ENCODE measurements around the gene RELCH.

RELCH gene

DNA sequence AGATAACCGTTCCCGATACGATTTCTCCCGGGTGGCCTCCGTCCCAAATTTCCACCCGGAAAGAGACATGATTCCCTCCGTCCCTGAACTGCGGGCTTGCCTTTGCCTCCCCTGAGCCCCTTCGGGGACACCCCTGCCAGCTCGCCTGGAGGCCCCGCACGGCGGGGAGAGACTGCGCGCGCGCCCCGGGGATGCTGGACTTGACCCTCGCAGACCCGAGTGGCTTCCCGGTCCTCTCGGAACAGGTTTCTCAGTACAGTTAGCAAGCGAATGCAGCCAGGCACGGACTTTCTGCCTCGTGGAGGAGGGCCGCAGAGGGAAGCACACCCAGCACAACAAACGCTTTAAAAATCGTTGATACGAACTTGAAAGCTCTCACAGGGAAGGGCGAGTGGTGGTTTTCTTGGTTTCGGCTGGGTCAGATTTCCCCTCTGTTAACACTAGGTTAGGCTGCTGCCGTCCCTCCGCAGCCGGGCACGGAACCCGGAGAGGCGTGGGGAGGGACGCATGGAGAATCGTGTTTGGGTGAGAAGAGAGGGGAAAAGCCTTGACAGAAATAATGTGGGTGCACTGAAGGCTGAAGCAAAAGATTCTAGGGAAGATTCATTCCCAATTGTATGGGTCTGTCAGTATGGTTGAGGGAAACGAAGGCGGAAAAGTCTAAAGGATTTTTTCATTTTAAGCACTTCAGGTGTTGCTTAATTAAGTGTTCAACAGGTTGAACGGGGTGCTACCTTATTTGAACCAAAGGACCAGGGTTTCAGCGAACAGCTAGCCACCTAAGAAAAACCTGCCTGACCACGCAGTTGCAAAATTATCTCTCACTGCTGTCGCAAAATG lies 139.0 kb downstream of the RELCH start:
- no peak for FAIRE-seq

GRCh38 chr18:62326646-62327348 lies 139.7 kb downstream of the RELCH start:
- no peak for FAIRE-seq

DNA sequence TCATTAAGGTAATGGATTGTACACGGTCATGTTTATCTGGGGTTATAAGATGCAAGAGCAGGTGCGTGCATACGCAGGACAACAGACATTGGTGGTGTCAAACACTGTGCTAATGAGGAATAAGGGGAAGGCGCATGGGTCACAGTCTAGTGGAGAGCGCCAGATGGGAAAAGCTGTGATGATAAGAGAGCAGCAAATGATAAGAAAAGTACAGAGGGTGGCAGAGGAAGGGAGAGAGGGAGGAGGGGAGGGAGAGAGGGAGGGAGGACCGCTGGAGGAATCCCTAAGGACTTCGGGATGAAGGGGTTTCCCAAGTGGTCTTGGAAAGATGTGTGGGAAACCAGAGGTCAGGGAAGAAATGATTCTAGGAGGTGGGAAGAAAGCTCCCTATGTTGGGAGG lies 140.9 kb downstream of the RELCH start:
- no peak for FAIRE-seq

GRCh38 chr18:62328586-62329525 lies 141.8 kb downstream of the RELCH start:
- FAIRE-seq, result no peak

- FAIRE-seq, result no peak
Measured at GRCh38 chr18:62329691-62330454, 142.8 kb downstream of the RELCH start.

GRCh38 chr18:62330650-62331049 lies 143.6 kb downstream of the RELCH start:
- no peak for FAIRE-seq

DNA sequence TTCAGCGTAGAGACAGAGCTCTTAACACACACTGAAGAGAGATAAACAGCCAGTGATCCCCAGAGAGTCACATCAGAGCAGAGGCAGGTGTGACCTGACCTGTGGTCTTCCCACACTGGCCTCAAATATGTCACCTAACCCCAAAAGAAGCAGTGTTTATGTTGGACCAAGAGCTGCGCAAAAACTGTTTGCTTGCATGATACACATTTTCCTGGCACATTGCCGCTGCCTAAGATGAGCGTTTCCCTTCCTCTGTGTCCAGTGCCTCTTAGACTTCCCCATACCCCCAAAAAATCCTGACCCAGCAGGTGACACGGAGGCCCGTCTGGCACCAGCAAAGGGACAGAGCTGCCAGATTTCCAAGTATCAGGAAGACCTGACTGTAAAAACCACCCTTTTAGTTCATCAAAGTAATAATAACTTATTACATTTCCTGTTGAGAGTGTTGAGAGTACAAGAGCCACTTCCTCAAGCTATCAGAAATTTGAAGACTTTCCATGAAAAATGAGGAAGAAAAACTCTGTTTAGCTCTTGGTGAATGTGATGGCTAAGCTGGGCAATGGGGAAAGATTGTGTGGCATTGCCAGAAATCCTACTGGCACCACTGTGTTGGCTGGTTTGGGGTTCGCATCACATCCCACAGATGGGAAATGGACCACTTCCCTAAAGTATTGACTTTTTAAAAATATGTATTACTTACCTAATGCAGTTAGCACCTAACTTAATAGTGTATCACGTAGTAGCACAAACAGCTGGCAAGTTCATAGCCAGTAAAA lies 144.7 kb downstream of the RELCH start:
- FAIRE-seq, result no peak

DNA sequence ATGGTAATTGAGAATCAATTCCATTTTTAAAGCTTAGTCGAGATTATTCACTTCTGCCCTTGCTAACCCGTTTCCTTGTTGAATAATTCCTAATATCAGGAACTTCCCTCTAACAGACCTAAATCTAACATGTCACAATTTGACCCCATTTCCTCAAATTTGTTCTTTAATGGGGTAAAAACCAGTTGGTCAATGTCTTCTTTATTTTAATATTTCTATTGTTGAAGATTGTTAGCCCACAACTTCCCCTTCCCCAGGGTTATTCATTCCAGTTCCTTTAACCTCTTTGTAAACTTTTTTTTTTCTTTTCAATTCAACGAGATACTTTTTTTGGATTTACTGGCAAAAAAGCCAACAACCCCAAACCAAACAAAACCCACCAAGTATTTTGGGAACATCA lies 145.4 kb downstream of the RELCH start:
- FAIRE-seq, result no peak

DNA sequence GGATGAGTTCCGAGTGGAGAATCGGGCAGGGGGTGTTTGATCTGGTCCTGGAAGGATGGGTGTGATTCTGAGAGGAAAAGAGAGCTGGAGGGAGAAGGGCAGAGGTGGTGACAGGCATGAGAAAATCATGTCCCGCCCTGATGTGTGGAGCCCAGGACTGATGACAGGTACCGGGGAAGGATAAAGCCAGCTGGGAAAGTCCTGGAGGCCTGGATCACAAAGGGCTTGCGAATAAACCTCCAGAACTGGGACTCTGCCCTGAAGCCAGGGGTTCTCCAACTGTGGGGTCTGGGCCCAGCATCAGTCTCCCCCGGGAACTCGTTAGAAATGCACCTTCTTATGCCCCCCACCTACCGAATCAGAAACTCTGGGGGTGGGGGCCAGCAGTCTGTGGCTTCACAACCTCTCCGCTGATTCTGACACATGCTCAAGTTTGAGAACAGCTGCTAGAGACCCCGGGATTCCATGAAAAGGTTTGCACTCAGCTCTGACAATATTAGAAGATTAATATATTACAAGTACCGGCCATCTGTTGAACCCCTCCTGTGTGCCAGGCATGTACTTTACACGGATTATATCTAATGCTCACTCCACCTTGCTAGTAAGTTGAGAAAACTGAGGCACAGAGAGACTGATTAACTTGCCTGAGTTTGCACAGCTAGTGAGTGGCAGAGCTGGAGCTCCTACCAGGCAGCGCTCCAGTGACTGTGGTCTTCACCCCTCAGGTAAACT lies 146.1 kb downstream of the RELCH start:
- no peak for FAIRE-seq

DNA sequence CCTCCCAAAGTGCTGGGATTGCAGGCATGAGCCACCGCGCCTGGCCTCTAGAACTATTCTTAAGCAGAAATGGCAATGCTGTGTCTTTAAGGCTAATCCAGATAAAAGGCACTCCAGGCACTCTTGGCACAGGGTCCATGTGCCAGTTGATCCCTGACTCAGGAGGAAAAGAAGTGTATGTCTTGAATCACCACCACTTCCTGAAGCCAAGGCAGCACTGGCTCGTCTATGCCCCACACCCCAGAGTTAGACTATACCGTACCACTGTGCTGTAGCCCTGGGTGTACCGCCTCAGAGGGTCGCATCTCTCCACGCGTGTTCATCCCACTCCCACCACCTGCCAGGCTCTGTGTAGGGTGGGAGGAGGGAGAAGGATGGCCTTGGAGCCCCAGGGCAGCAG lies 147.1 kb downstream of the RELCH start:
- no peak for FAIRE-seq

DNA sequence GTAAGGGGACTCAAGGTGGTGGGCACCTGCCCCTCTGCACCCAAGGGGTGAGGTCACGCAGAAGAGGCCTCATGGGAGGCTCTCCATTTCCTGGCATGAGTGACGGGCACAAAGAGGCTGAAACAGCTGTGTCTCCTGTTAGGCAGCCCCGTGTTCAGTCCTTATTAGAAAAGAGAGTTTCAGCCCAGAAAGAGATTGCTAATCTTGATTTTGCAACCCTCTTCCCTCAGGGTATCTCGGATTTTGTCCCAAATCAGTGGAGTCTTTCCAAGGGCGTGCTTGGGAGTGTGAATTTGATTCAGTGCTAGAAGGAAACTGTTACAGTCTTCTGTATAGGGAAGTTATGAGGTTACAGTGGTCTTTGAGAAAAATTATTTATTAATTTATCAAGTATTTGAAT lies 148.4 kb downstream of the RELCH start:
- FAIRE-seq, result no peak

GRCh38 chr18:62336618-62337017 lies 149.6 kb downstream of the RELCH start:
- no peak for FAIRE-seq

DNA sequence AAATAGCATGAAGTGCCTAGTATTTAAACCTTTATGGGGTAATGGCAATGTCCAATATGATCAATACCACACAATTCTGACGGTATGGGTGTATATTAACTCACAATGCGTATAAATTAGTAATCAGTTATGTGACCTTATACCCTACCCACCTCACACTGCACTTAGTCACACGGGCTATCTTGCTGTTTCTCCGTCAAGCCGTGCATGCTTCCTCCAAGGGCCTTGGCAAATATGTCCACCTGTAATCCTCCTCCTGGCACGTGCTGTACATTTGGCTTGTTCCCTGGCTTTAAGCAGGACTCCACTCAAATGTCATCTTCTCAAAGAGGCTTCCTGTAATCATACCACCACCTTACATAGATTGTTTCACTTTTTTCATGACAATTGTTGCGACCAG lies 150.3 kb downstream of the RELCH start:
- FAIRE-seq, result no peak

DNA sequence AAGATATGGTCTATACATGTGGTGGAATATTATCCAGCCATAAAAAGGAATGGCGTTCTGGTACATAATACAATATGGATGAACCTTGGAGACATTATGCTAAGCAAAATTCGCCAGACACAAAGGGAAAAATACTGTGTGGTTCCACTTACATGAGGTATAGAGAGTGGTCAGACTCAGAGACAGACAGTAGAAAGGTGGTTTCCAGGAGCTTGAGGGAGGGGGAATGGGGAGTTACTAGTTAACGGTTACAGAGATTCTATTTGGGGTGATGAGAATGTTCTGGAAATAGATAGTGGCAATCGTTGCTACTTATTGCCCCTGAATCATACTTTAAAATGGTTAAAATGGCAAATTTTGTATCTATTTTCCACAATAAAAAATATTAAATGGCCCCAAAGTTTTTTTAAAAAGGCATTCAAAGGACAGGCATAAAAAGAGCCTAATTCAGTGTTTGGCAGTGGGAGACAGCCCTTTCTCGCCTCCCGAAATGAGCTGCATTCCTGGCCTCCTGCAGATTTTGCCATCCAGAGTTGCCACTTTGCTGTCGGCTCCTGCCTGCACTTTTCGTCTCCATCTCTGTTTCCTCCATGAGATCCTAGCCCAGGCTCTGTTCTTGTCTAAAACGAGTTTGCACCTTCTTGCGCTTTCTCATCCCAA lies 151.5 kb downstream of the RELCH start:
- FAIRE-seq, result no peak

GRCh38 chr18:62339106-62339988 lies 152.3 kb downstream of the RELCH start:
- no peak for FAIRE-seq

DNA sequence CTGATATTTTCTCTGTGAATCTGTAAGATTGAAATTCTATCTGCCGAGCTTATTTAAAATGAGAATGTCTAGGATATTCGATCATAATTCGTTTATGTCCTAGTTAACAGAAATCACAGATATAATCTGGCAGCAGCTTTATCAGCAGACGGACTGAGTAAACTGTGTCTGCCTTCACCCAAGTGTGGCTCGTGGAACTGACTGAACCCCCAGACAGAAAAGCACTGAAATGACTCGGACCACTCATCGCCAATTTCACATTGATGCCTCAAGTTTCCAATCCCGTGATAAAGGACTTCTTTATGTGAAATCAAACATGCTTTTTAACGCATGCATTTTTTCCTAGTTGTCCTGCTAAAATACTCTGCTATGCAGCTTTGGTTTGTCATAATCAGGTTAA lies 153.9 kb downstream of the RELCH start:
- FAIRE-seq, result no peak

- no peak for FAIRE-seq
Measured at GRCh38 chr18:62341473-62341872, 154.4 kb downstream of the RELCH start.

GRCh38 chr18:62342884-62343283 lies 155.8 kb downstream of the RELCH start:
- FAIRE-seq, result peak; percentile 60

GRCh38 chr18:62343316-62343715 lies 156.3 kb downstream of the RELCH start:
- FAIRE-seq, result peak; percentile 58

Measured in islet of Langerhans (tissue), 1 donor.